ENCODE measurements around the gene FPR1. TPM values are rescaled to one million over a fixed set of nuclear protein-coding genes. Genes with fewer than 3 reads are reported as not detected.
A peak's percentile ranks its signal among the peaks of the same experiment; 100 is the strongest.

The FPR1 gene
- total RNA-seq, 4 donors from 2014 or later = 1.5 to 4.4 TPM; not detected in 2

- H3K27ac ChIP-seq = no peak overlapping the region
- no peaks in the 10 kb centered on the region for H3K36me3 ChIP-seq
- no peak for DNase-seq
- peaks cover 13 to 36% (median 25%) of the 10 kb centered on the region in 4 donors for H3K4me1 ChIP-seq
- in situ Hi-C loops (cut with MboI; ENCODE audit: low pct_ligation_motif_present in 1 of 4, low pct_unique_long_range_greater_than_20kb in 1 of 4, low sequenced_read_pairs in 3 of 4) = no loop called here
- no peak overlapping the region for H3K4me3 ChIP-seq
- no peaks in the 10 kb centered on the region for H3K9me3 ChIP-seq
- no peak for TF ChIP-seq POLR2AphosphoS5 (IDR thresholded peaks at IDR 0.05)
- TF ChIP-seq EP300 (IDR thresholded peaks at IDR 0.05; ENCODE audit: low read depth) = no peak
- no peak for TF ChIP-seq POLR2A (IDR thresholded peaks at IDR 0.05)
- TF ChIP-seq CTCF (IDR thresholded peaks at IDR 0.05) = no peak
- intact Hi-C loops (cut with DNase I; ENCODE audit: low total_unique reads) = no loop called here
- 100% methylated on average over 2 to 4 of the region's 4 CpGs for WGBS, 2 donors (ENCODE audit: low coverage in 1 of 2)
- H3K27me3 ChIP-seq = no peaks in the 10 kb centered on the region
Measured at GRCh38 chr19:51706296-51706695, 45.4 kb downstream of the FPR1 start.

DNA sequence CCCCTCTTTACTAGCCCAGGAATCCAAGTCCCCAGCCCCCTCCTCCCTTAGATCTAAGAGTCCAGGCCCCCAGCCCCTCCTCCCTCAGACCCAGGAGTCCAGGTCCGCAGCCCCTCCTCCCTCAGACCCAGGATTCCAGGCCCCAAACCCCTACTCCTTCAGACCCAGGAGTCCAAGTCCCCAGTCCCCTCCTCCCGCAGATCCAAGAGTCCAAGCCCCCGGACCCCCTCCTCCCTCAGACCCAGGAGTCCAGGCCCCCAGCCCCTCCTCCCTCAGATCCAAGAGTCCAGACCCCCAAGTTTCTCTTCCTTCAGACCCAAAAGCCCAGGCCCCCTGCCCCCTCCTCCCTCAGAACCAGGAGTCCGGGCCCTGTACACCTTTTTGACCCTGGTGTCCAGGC, 47.1 kb downstream of the FPR1 start:
- in situ Hi-C loops (cut with MboI; ENCODE audit: low pct_ligation_motif_present in 1 of 4, low pct_unique_long_range_greater_than_20kb in 1 of 4, low sequenced_read_pairs in 3 of 4) = no loop called here
- 43% methylated on average over 4 of the region's 4 CpGs; no CpG with 5 or more reads in 1 of the 2 donors for WGBS, 2 donors (ENCODE audit: low coverage in 1 of 2)

GRCh38 chr19:51703575-51704515, 47.8 kb downstream of the FPR1 start:
- DNase-seq = peak; percentile 98
- in situ Hi-C loops (cut with MboI; ENCODE audit: low pct_ligation_motif_present in 1 of 4, low pct_unique_long_range_greater_than_20kb in 1 of 4, low sequenced_read_pairs in 3 of 4) = no loop called here
- H3K27me3 ChIP-seq = no peaks in the 10 kb centered on the region
- 0 to 1% methylated on average over 7 to 51 of the region's 74 CpGs for WGBS, 2 donors (ENCODE audit: low coverage in 1 of 2)
- H3K4me3 ChIP-seq = peak overlapping the region; percentile 54 to 81 (median 73)
- intact Hi-C loops (cut with DNase I; ENCODE audit: low total_unique reads) = loop anchor here (2.0 kb wide), 1 partner anchor 15 kb away; no protein-coding TSS in a partner anchor
- peaks cover 13 to 36% (median 25%) of the 10 kb centered on the region in 4 donors for H3K4me1 ChIP-seq
- peak; percentile 9 for TF ChIP-seq EP300 (IDR thresholded peaks at IDR 0.05; ENCODE audit: low read depth)
- peak in 3 of 5 experiments; percentile 36 to 57 (median 41) for TF ChIP-seq CTCF (IDR thresholded peaks at IDR 0.05)
- peak; percentile 87 to 93 (median 93) for TF ChIP-seq POLR2AphosphoS5 (IDR thresholded peaks at IDR 0.05)
- peak; percentile 85 for TF ChIP-seq POLR2A (IDR thresholded peaks at IDR 0.05)
- H3K36me3 ChIP-seq = no peaks in the 10 kb centered on the region
- peak overlapping the region; percentile 89 to 95 (median 94) for H3K27ac ChIP-seq
- H3K9me3 ChIP-seq = no peaks in the 10 kb centered on the region

More for the DNA sequence above, 47.1 kb downstream of the FPR1 start:
- peak overlapping the region; percentile 54 to 81 (median 73) for H3K4me3 ChIP-seq
- no peaks in the 10 kb centered on the region for H3K36me3 ChIP-seq
- no peak for DNase-seq
- no peaks in the 10 kb centered on the region for H3K9me3 ChIP-seq
- intact Hi-C loops (cut with DNase I; ENCODE audit: low total_unique reads) = no loop called here
- H3K27ac ChIP-seq = peak overlapping the region; percentile 89 to 95 (median 94)
- no peaks in the 10 kb centered on the region for H3K27me3 ChIP-seq
- H3K4me1 ChIP-seq = peaks cover 13 to 36% (median 25%) of the 10 kb centered on the region in 4 donors
- TF ChIP-seq POLR2A (IDR thresholded peaks at IDR 0.05) = no peak
- TF ChIP-seq EP300 (IDR thresholded peaks at IDR 0.05; ENCODE audit: low read depth) = no peak
- TF ChIP-seq CTCF (IDR thresholded peaks at IDR 0.05) = no peak
- TF ChIP-seq POLR2AphosphoS5 (IDR thresholded peaks at IDR 0.05) = no peak

GRCh38 chr19:51702825-51703574, 48.7 kb downstream of the FPR1 start:
- TF ChIP-seq POLR2AphosphoS5 (IDR thresholded peaks at IDR 0.05) (peak in 1 of 3 donors; percentile 23), CTCF (IDR thresholded peaks at IDR 0.05) (no peak)
- Histone ChIP-seq H3K4me1 (peaks cover 13 to 36% (median 25%) of the 10 kb centered on the region in 4 donors), H3K36me3 (no peaks in the 10 kb centered on the region), H3K27ac (peak overlapping the region; percentile 89 to 95 (median 94)), H3K4me3 (peak overlapping the region in 2 of 4 donors; percentile 66 to 80), H3K27me3 (no peaks in the 10 kb centered on the region), H3K9me3 (no peaks in the 10 kb centered on the region)
- intact Hi-C loops (cut with DNase I; ENCODE audit: low total_unique reads) = loop anchor here (2.0 kb wide), 1 partner anchor 14 kb away; no protein-coding TSS in a partner anchor
- DNase-seq = peak; percentile 70
- in situ Hi-C loops (cut with MboI; ENCODE audit: low pct_ligation_motif_present in 1 of 4, low pct_unique_long_range_greater_than_20kb in 1 of 4, low sequenced_read_pairs in 3 of 4) = no loop called here
- 34% methylated on average over 46 of the region's 46 CpGs; no CpG with 5 or more reads in 1 of the 2 donors for WGBS, 2 donors (ENCODE audit: low coverage in 1 of 2)

All from transverse colon (tissue), 4 donors.